Measurements from ENCODE around the gene KRT40.

KRT40 gene

GRCh38 chr17:40952661-40953060 is 31.5 kb downstream of the KRT40 start:
- DNase-seq (ENCODE audit: low read depth, low spot score): no peak

GRCh38 chr17:40952154-40952553 is 32.0 kb downstream of the KRT40 start:
- DNase-seq (ENCODE audit: low read depth, low spot score): no peak

- no peak for DNase-seq (ENCODE audit: low read depth, low spot score)
These were observed 33.0 kb downstream of the KRT40 start for GRCh38 chr17:40951011-40951622.

- no peak for DNase-seq (ENCODE audit: low read depth, low spot score)
These were observed 34.0 kb downstream of the KRT40 start for GRCh38 chr17:40950176-40950575.

- DNase-seq (ENCODE audit: low read depth, low spot score): no peak
These were observed 34.7 kb downstream of the KRT40 start for GRCh38 chr17:40949418-40949817.

- no peak for DNase-seq (ENCODE audit: low read depth, low spot score)
These were observed 36.2 kb downstream of the KRT40 start for GRCh38 chr17:40947929-40948328.

GRCh38 chr17:40945414-40945813 is 38.7 kb downstream of the KRT40 start:
- no peak for DNase-seq (ENCODE audit: low read depth, low spot score)

GRCh38 chr17:40944531-40944930 is 39.6 kb downstream of the KRT40 start:
- no peak for DNase-seq (ENCODE audit: low read depth, low spot score)

- DNase-seq (ENCODE audit: low read depth, low spot score): no peak
These were observed 41.6 kb downstream of the KRT40 start for GRCh38 chr17:40942553-40942952.

- no peak for DNase-seq (ENCODE audit: low read depth, low spot score)
These were observed 43.9 kb downstream of the KRT40 start for GRCh38 chr17:40940266-40940665.

GRCh38 chr17:40938981-40939380 is 45.1 kb downstream of the KRT40 start:
- DNase-seq (ENCODE audit: low read depth, low spot score): no peak

- DNase-seq (ENCODE audit: low read depth, low spot score): no peak
These were observed 46.7 kb downstream of the KRT40 start, which contains the start of gene KRT23 for GRCh38 chr17:40937384-40937819. KRT23 (minus strand) TSS chr17:40937646; CDS start chr17:40936603, 1,043 bp downstream.

GRCh38 chr17:40936976-40937375 is 47.1 kb downstream of the KRT40 start:
- no peak for DNase-seq (ENCODE audit: low read depth, low spot score)

- no peak for DNase-seq (ENCODE audit: low read depth, low spot score)
These were observed 47.6 kb downstream of the KRT40 start for GRCh38 chr17:40936437-40936971.

- no peak for DNase-seq (ENCODE audit: low read depth, low spot score)
These were observed 48.5 kb downstream of the KRT40 start for GRCh38 chr17:40935624-40936023.

GRCh38 chr17:40932608-40933007 is 51.5 kb downstream of the KRT40 start:
- no peak for DNase-seq (ENCODE audit: low read depth, low spot score)

- DNase-seq (ENCODE audit: low read depth, low spot score): no peak
These were observed 52.8 kb downstream of the KRT40 start for GRCh38 chr17:40931311-40931710.
